Small intestine (tissue), 7 donors: ENCODE data around the gene ITGA7. TPM values are rescaled to one million over a fixed set of nuclear protein-coding genes. Genes with fewer than 3 reads are reported as not detected.
A peak's percentile ranks its signal among the peaks of the same experiment; 100 is the strongest.

Experiments
- DNase-seq, 2 donors: peaks; one replicate each; pipeline versions ENCODE4 v3.0.0 to v3.0.0-alpha.2; 2013
- FAIRE-seq: peaks from 2 replicates; lab custom pipeline; 2012; peaks lifted over from hg19 to GRCh38; lab: Jason Lieb, UNC
- H3K27ac ChIP-seq, 3 donors: one replicate each; pipeline ENCODE4 v1.5.1; 2013; ENCODE audit warnings: low read length in 2 of 3, mild to moderate bottlenecking in 2 of 3, control low read depth in 1 of 3, inconsistent platforms in 1 of 3, low read depth in 1 of 3, moderate library complexity in 1 of 3
- H3K27me3 ChIP-seq, 3 donors: one replicate each; pipeline ENCODE4 v1.6.1; 2013; ENCODE audit warnings: low read length in 3 of 3, inconsistent platforms in 1 of 3; ENCODE audit not compliant: control insufficient read depth in 3 of 3, insufficient read depth in 3 of 3
- H3K36me3 ChIP-seq, 3 donors: one replicate each; pipeline ENCODE4 v1.6.1; 2013; ENCODE audit warnings: low read length in 3 of 3, inconsistent platforms in 1 of 3, low read depth in 1 of 3, mild to moderate bottlenecking in 1 of 3, moderate library complexity in 1 of 3; ENCODE audit not compliant: control insufficient read depth in 3 of 3, insufficient read depth in 2 of 3
- H3K4me1 ChIP-seq, 3 donors: one replicate each; pipeline ENCODE4 v1.6.1; 2013; ENCODE audit warnings: low read length in 2 of 3, inconsistent platforms in 1 of 3, low read depth in 1 of 3, mild to moderate bottlenecking in 1 of 3, moderate library complexity in 1 of 3; ENCODE audit not compliant: control insufficient read depth in 3 of 3, insufficient read depth in 2 of 3
- H3K4me3 ChIP-seq, 3 donors: one replicate each; pipeline ENCODE4 v1.5.1; 2013; ENCODE audit warnings: low read length in 3 of 3, control low read depth in 1 of 3, inconsistent platforms in 1 of 3, low read depth in 1 of 3, mild to moderate bottlenecking in 1 of 3, moderate library complexity in 1 of 3
- H3K9me3 ChIP-seq, 2 donors: one replicate each; pipeline ENCODE4 v1.6.1; 2013; ENCODE audit warnings: low read depth in 1 of 2, low read length in 1 of 2; ENCODE audit not compliant: control insufficient read depth in 2 of 2, insufficient read depth in 1 of 2
- WGBS, 3 donors: extraction: QIAGEN DNeasy Blood & Tissue Kit; methylation state at CpG; one replicate each; pipeline ENCODE4 v1.1.7; 2013; 5-methylcytosine and 5-hydroxymethylcytosine counted together
- polyA plus RNA-seq, 4 donors: library from polyadenylated mRNA; stranded (reverse) in 3 of 4; unstranded in 1 of 4; fragments of 200-250 nt in 3 of 4; fragments of 120-200 nt in 1 of 4; gene quantifications; one replicate each; pipeline versions ENCODE4 v1.2.1 to v1.2.3, GENCODE V29; 2013
- donor health status: healthy with polysubstance abuse.
- donor health status: control.
- donor health status: control.
- donor health status: Bipolar disorder and iron deficiency.
- donor health status: healthy.

Gene ITGA7
- polyA plus RNA-seq, 4 donors = 6.3 to 81.6 (median 29.6) TPM

- H3K36me3 ChIP-seq = peaks cover 0 to 11% (median 2%) of the 10 kb centered on the region in 3 donors
- peaks cover 0 to 8% (median 0%) of the 10 kb centered on the region in 3 donors for H3K27me3 ChIP-seq
- no peak for FAIRE-seq
- H3K4me1 ChIP-seq = peaks cover 0 to 32% (median 10%) of the 10 kb centered on the region in 3 donors
- H3K27ac ChIP-seq = peak overlapping the region in 2 of 3 donors; percentile 5 to 12
- peak in 1 of 2 donors; percentile 37 for DNase-seq
- WGBS, 3 donors = 17 to 21% (median 20%) methylated on average over 11 of the region's 11 CpGs
- H3K4me3 ChIP-seq = peak overlapping the region in 2 of 3 donors; percentile 52 to 59
- H3K9me3 ChIP-seq = no peaks in the 10 kb centered on the region
Observed at GRCh38 chr12:55744340-55745030, 36.8 kb upstream of the ITGA7 start.

GRCh38 chr12:55743406-55744339, 36.0 kb upstream of the ITGA7 start:
- Histone ChIP-seq H3K4me3 (peak overlapping the region; percentile 52 to 73 (median 59)), H3K36me3 (peaks cover 0 to 3% (median 1%) of the 10 kb centered on the region in 3 donors), H3K27me3 (peaks cover 0 to 8% (median 0%) of the 10 kb centered on the region in 3 donors), H3K9me3 (no peaks in the 10 kb centered on the region), H3K27ac (peak overlapping the region in 2 of 3 donors; percentile 38 to 52), H3K4me1 (peaks cover 0 to 32% (median 10%) of the 10 kb centered on the region in 3 donors)
- DNase-seq (peak; percentile 66 to 76), FAIRE-seq (no peak)
- WGBS, 3 donors = 1% methylated on average over 57 to 73 of the region's 73 CpGs

GRCh38 chr12:55742719-55743405, 35.2 kb upstream of the ITGA7 start, which contains the start of gene GDF11:
Gene GDF11, plus strand, starts transcription at chr12:55743122. Its CDS starts 195 bp downstream, at chr12:55743317.
- peak within 1 kb of the TSS in 2 of 3 donors; percentile 59 to 74 for H3K27ac ChIP-seq
- peaks cover 0 to 36% (median 13%) of the 10 kb centered on the region in 3 donors for H3K4me1 ChIP-seq
- peaks cover 0 to 8% (median 0%) of the 10 kb centered on the region in 3 donors for H3K27me3 ChIP-seq
- no peak for FAIRE-seq
- H3K4me3 ChIP-seq = peak within 1 kb of the TSS; percentile 52 to 73 (median 59)
- WGBS, 3 donors = 0 to 1% (median 0%) methylated on average over 16 to 39 of the region's 53 CpGs
- peak; percentile 52 to 76 for DNase-seq
- no peaks in the 10 kb centered on the region for H3K36me3 ChIP-seq
- no peaks in the 10 kb centered on the region for H3K9me3 ChIP-seq

GRCh38 chr12:55741931-55742680, 34.4 kb upstream of the ITGA7 start:
- peak overlapping the region in 2 of 3 donors; percentile 59 to 74 for H3K27ac ChIP-seq

GRCh38 chr12:55739025-55739378, 31.3 kb upstream of the ITGA7 start:
- H3K9me3 ChIP-seq = no peaks in the 10 kb centered on the region
- H3K36me3 ChIP-seq = no peaks in the 10 kb centered on the region
- no peak overlapping the region for H3K27ac ChIP-seq
- FAIRE-seq (no peak), DNase-seq (no peak)
- H3K4me3 ChIP-seq = no peak overlapping the region
- 59 to 73% (median 60%) methylated on average over 2 of the region's 2 CpGs for WGBS, 3 donors
- H3K27me3 ChIP-seq = peaks cover 0 to 2% (median 0%) of the 10 kb centered on the region in 3 donors
- peaks cover 0 to 35% (median 5%) of the 10 kb centered on the region in 3 donors for H3K4me1 ChIP-seq

More at GRCh38 chr12:55741931-55742680, 34.4 kb upstream of the ITGA7 start:
- Histone ChIP-seq H3K4me1 (peaks cover 0 to 44% (median 15%) of the 10 kb centered on the region in 3 donors), H3K9me3 (no peaks in the 10 kb centered on the region), H3K27me3 (peaks cover 0 to 8% (median 0%) of the 10 kb centered on the region in 3 donors), H3K36me3 (no peaks in the 10 kb centered on the region), H3K4me3 (peak overlapping the region in 1 of 3 donors; percentile 47)
- DNase-seq (no peak), FAIRE-seq (no peak)
- WGBS, 3 donors = 6 to 36% (median 23%) methylated on average over 3 of the region's 3 CpGs

- Histone ChIP-seq H3K36me3 (no peaks in the 10 kb centered on the region), H3K4me1 (peaks cover 0 to 34% (median 5%) of the 10 kb centered on the region in 3 donors), H3K27ac (peak overlapping the region in 2 of 3 donors; percentile 83 to 84), H3K27me3 (no peaks in the 10 kb centered on the region), H3K4me3 (peak overlapping the region in 2 of 3 donors; percentile 2 to 70), H3K9me3 (no peaks in the 10 kb centered on the region)
- 2 to 6% (median 5%) methylated on average over 14 of the region's 14 CpGs for WGBS, 3 donors
- DNase-seq (peak; percentile 87 to 94), FAIRE-seq (peak; percentile 10)
Observed at GRCh38 chr12:55738123-55739024, 30.7 kb upstream of the ITGA7 start.
